Pancreas (tissue), 10 donors: ENCODE results near the gene CNPY4. TPM values are rescaled to one million over a fixed set of nuclear protein-coding genes. Genes with fewer than 3 reads are reported as not detected.

ENCODE experiments used
- ATAC-seq, 4 donors: fragments of 200-7000 bp; cut with Tn5 transposase; one replicate each; pipeline versions ENCODE4 v1.8.0 to v1.9.1; 2020; ENCODE audit warnings: mild to moderate bottlenecking in 4 of 4, moderate library complexity in 4 of 4
- DNase-seq, 6 donors: peaks; one replicate each; pipeline ENCODE4 v3.0.0-alpha.2; 2020
- FAIRE-seq: peaks from 2 replicates; lab custom pipeline; 2012; peaks lifted over from hg19 to GRCh38; lab: Jason Lieb, UNC
- H3K27ac ChIP-seq, 4 donors: fragments of 200-600 bp; sonication (generic); 1 replicate in 3 of 4; 2 replicates in 1 of 4; pipeline versions ENCODE4 v1.5.0 to v1.8.0; 2020
- H3K27me3 ChIP-seq, 4 donors: fragments of 200-600 bp; one replicate each; pipeline ENCODE4 v1.8.0; 2021
- H3K36me3 ChIP-seq, 3 donors: fragments of 200-600 bp; sonication (generic) in 1 of 3; one replicate each; pipeline versions ENCODE4 v1.5.0 to v1.8.0; 2020 to 2021
- H3K4me1 ChIP-seq, 3 donors: fragments of 200-600 bp; one replicate each; pipeline ENCODE4 v1.8.0; 2021
- H3K4me3 ChIP-seq, 4 donors: fragments of 200-600 bp; sonication (generic) in 2 of 4; one replicate each; pipeline versions ENCODE4 v1.5.0 to v1.8.0; 2020 to 2021
- H3K9me3 ChIP-seq, 4 donors: fragments of 200-600 bp; one replicate each; pipeline ENCODE4 v1.8.0; 2021
- WGBS, 2 donors: extraction: QIAGEN DNeasy Blood & Tissue Kit; methylation state at CpG; one replicate each; pipeline ENCODE4 v1.1.7; 2013; 5-methylcytosine and 5-hydroxymethylcytosine counted together
- intact Hi-C, 3 donors: fragments of 100-400 bp; cut with DNase I; formaldehyde crosslinking; loops; one replicate each; pipeline versions ENCODE4 v1.11.1 to v1.14.2; 2022
- polyA plus RNA-seq, 2 donors: library from polyadenylated mRNA; stranded (reverse); fragments of 200-250 nt; gene quantifications; one replicate each; pipeline ENCODE4 v1.2.3, GENCODE V29; 2013
- total RNA-seq, 6 donors: library from RNA; stranded (reverse); fragmentation: NEBNext Ultra II Directional in 4 of 6; extraction: Animal tissue kit (Norgen Biotek cat#: 25700) in 4 of 6; gene quantifications; one replicate each; pipeline versions ENCODE4 v1.2.1 to v1.2.4, GENCODE V29; 2021 to 2023
- TF ChIP-seq, protein P1 (sequence below), 4 donors: fragments of 200-600 bp; sonication (generic) in 3 of 4; IDR thresholded peaks; one replicate each; pipeline versions ENCODE4 v1.5.0 to v1.8.0; 2021; ENCODE audit warnings: antibody characterized with exemption in 4 of 4
- donor health status: healthy with polysubstance abuse.
- donor health status: DM: no; HTN: no; CAD: no; lungs with moderate emphysema.
- donor health status: DM: no; HTN: no; CAD: no.
- donor health status: control.
- donor health status: control.
- donor health status: Bipolar disorder and iron deficiency.
- donor health status: DM: yes; HTN: yes; CAD: no.
- donor health status: DM: no; HTN: no; CAD: no.
- donor health status: DM: no; HTN: no; CAD: no.
- donor health status: DM: yes; HTN: yes; CAD: no.

CNPY4 gene
- total and polyA plus RNA-seq, 8 donors: 1.8 to 10.8 (median 3.8) TPM

DNA sequence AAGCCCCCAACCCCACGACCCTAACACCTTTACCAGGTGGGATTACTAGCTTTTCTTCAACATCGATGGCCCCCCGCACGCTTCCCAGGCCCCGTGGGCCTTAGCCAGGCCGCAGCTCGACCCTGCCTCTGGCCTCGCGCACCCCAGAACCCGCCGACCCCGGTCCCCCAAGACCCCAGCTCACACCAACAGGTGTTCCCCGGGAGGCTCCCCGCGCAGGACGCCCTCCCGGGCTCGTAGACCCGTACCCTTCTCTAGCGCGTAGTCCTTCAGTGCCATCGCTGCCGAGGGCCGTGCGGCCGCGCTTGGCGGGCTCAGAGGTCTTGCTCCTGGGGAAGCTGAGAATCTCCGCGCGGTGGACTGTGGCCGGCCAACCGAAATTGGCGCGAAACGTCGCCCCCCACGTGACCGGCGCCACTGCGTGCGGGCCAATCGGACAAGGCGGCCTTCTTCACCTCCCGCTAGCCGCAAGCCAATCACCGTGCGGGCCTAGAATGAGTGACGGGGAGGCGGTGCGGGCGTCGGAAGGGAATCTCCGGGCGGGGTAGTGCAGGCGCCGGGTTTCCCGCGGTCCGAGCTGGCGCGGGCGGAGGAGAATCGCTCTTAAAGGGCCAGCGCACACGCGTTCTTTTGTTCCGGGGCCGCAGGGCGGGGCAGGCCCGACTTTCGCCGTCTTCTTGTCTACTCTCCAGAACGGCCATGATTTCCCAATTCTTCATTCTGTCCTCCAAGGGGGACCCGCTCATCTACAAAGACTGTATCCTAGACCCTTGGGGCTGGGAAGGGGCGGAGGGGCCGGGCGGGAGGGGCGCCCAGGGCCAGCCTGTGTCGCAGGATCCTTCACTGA, 18.2 kb upstream of the CNPY4 start, which contains the start of the genes AP4M1 and MCM7:
AP4M1 (plus strand) TSS at position 628 of the 847 bp plus-strand sequence; CDS start at position 700, 72 bp downstream.
MCM7 (minus strand) TSS at position 382 of the 847 bp plus-strand sequence; CDS start at position 279, 103 bp downstream.
- Histone ChIP-seq H3K27ac (peak within 1 kb of the TSS; percentile 78 to 91 (median 88)), H3K36me3 (peaks cover 4 to 33% (median 20%) of the 10 kb centered on the region in 3 donors), H3K4me3 (peak within 1 kb of the TSS; percentile 34 to 91 (median 80)), H3K9me3 (no peaks in the 10 kb centered on the region), H3K4me1 (peaks cover 0 to 16% (median 4%) of the 10 kb centered on the region in 3 donors), H3K27me3 (no peaks in the 10 kb centered on the region)
- TF ChIP-seq, protein P1, sequence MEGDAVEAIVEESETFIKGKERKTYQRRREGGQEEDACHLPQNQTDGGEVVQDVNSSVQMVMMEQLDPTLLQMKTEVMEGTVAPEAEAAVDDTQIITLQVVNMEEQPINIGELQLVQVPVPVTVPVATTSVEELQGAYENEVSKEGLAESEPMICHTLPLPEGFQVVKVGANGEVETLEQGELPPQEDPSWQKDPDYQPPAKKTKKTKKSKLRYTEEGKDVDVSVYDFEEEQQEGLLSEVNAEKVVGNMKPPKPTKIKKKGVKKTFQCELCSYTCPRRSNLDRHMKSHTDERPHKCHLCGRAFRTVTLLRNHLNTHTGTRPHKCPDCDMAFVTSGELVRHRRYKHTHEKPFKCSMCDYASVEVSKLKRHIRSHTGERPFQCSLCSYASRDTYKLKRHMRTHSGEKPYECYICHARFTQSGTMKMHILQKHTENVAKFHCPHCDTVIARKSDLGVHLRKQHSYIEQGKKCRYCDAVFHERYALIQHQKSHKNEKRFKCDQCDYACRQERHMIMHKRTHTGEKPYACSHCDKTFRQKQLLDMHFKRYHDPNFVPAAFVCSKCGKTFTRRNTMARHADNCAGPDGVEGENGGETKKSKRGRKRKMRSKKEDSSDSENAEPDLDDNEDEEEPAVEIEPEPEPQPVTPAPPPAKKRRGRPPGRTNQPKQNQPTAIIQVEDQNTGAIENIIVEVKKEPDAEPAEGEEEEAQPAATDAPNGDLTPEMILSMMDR (IDR thresholded peaks at IDR 0.05): no peak
- WGBS, 2 donors: 0% methylated on average over 71 to 80 of the region's 80 CpGs
- intact Hi-C loops: no loop called here
- DNase-seq (peak; percentile 97 to 99 (median 99)), ATAC-seq (peak; percentile 90 to 96 (median 91)), FAIRE-seq (no peak)

DNA sequence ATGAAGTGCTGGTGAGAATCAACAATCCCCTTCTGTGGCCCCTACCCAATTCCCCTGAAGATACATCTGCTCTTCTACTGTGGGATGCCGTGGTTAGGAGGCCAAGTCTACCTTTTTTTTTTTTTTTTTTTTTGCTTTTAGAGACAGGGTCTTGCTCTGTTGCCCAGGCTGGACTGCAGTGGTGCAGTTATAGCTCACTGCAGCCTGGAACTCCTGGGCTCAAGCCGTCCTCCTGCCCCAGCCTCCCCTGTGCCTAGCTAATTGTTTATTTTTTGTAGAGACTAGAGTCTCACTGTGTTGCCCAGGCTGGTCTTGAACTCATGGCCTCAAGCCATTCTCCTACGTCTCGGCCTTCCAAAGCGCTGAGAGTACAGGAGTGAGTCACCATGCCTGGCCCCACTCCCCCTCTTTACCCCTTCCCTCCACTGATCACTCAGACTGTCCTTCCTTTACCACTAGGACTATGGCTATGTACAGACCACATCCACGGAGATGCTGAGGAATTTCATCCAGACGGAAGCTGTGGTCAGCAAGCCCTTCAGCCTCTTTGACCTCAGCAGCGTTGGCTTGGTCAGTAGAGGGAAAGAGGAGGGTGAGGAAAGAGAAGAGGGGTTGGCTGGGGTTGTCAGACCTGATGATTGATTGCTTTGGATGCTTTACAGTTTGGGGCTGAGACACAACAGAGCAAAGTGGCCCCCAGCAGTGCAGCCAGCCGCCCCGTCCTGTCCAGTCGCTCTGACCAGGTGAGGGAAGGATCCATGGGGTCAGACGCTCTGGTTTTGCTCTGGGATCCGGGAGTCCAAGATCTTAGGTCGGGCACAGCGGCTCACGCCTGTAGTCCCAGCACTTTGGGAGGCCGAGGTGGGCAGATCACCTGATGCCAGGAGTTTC, 16.2 kb upstream of the CNPY4 start:
- Histone ChIP-seq H3K4me3 (no peak overlapping the region), H3K27ac (no peak overlapping the region), H3K27me3 (no peaks in the 10 kb centered on the region), H3K36me3 (peaks cover 0 to 19% (median under 1%) of the 10 kb centered on the region in 3 donors), H3K9me3 (no peaks in the 10 kb centered on the region), H3K4me1 (peaks cover 0 to 16% (median 4%) of the 10 kb centered on the region in 3 donors)
- FAIRE-seq (no peak), DNase-seq (no peak), ATAC-seq (no peak)
- TF ChIP-seq, protein P1 (IDR thresholded peaks at IDR 0.05): no peak
- 89 to 92% methylated on average over 17 of the region's 17 CpGs for WGBS, 2 donors
- intact Hi-C loops: no loop called here

DNA sequence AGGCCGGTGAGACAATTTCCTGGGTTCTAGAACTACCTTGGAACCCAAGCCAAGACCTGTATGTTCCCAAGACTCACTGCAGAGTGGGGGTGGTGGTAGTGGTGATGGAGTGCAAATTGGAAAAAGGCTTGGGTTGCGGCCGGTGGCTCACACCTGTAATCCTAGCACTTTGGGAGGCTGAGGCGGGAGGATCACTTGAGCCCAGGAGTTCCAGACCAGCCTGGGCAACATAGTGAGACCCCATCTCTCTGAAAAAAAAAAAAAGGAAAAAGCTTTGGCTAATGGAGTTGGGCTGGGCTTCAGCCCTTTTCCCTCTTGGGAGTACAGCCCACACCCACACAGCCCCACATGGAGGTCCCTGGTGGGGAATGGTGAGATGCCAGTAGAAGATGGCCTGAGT, 13.9 kb upstream of the CNPY4 start:
- Histone ChIP-seq H3K4me1 (peaks cover 0 to 7% (median 0%) of the 10 kb centered on the region in 3 donors), H3K4me3 (no peak overlapping the region), H3K36me3 (peaks cover 0 to 12% (median 0%) of the 10 kb centered on the region in 3 donors), H3K27ac (no peak overlapping the region), H3K27me3 (no peaks in the 10 kb centered on the region), H3K9me3 (no peaks in the 10 kb centered on the region)
- ATAC-seq: no peak
- no peak for FAIRE-seq
- intact Hi-C loops: no loop called here
- 93 to 95% methylated on average over 4 of the region's 4 CpGs for WGBS, 2 donors
- DNase-seq: no peak
- TF ChIP-seq, protein P1 (IDR thresholded peaks at IDR 0.05): no peak

DNA sequence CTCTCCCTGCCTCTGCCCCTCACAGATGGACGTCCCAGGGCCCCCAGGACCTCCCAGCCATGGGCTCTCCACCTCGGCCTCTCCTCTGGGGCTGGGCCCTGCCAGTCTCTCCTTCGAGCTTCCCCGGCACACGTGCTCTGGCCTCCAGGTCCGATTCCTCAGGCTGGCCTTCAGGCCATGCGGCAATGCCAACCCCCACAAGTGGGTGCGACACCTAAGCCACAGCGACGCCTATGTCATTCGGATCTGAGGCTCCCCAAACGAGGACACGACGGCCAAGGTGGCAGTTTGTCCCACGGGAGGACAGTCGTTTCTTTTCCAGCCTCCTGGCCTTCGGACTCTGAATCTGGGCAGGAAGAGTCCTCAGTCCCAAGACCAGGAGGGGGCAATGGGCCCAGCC, 12.8 kb upstream of the CNPY4 start:
- ATAC-seq: no peak
- 77 to 81% methylated on average over 17 of the region's 17 CpGs for WGBS, 2 donors
- DNase-seq: no peak
- Histone ChIP-seq H3K36me3 (peaks cover 0 to 16% (median 0%) of the 10 kb centered on the region in 3 donors), H3K27ac (no peak overlapping the region), H3K4me3 (no peak overlapping the region), H3K4me1 (peaks cover 0 to 7% (median 0%) of the 10 kb centered on the region in 3 donors), H3K9me3 (no peaks in the 10 kb centered on the region), H3K27me3 (no peaks in the 10 kb centered on the region)
- intact Hi-C loops: no loop called here
- TF ChIP-seq, protein P1 (IDR thresholded peaks at IDR 0.05): no peak
- FAIRE-seq: no peak
